HepG2 (cell line): Measurements from ENCODE around the gene TARDBP. TPM values are rescaled to one million over a fixed set of nuclear protein-coding genes. Genes with fewer than 3 reads are reported as not detected.

Experiments
- GZF1 ChIP-seq: sonication (generic); formaldehyde crosslinking; IDR thresholded peaks from 2 replicates; pipeline ENCODE4 v1.5.1; 2020; ENCODE audit warnings: mild to moderate bottlenecking, missing genetic modification reagents
- HES4 ChIP-seq: sonication (generic); formaldehyde crosslinking; IDR thresholded peaks from 2 replicates; pipeline ENCODE4 v1.9.0; 2021; ENCODE audit warnings: mild to moderate bottlenecking, missing genetic modification reagents, borderline replicate concordance
- MIER3 ChIP-seq: IDR thresholded peaks from 2 replicates; pipeline ENCODE4 v1.6.1; 2016; ENCODE audit warnings: missing compliant biosample characterization, borderline replicate concordance
- PAF1 ChIP-seq: IDR thresholded peaks from 2 replicates; pipeline ENCODE4 v1.6.1; 2016; ENCODE audit warnings: missing genetic modification reagents, missing compliant biosample characterization
- PATZ1 ChIP-seq: sonication (generic); formaldehyde crosslinking; IDR thresholded peaks from 2 replicates; pipeline ENCODE4 v1.4.0; 2020; ENCODE audit warnings: missing genetic modification reagents
- PRPF4 ChIP-seq: fragments of 200-400 bp; formaldehyde crosslinking; IDR thresholded peaks from 2 replicates; pipeline ENCODE4 v1.6.1; 2016; ENCODE audit warnings: low read length, low read depth; ENCODE audit not compliant: poor library complexity, severe bottlenecking
- SMARCC2 ChIP-seq: fragments of 450-650 bp; IDR thresholded peaks from 2 replicates; pipeline ENCODE4 v1.6.1; 2017; ENCODE audit warnings: antibody characterized with exemption, mild to moderate bottlenecking
- THAP11 ChIP-seq: IDR thresholded peaks from 2 replicates; pipeline ENCODE4 v1.6.1; 2016; ENCODE audit warnings: missing biosample characterization, missing genetic modification reagents
- ZBED4 ChIP-seq: sonication (generic); formaldehyde crosslinking; IDR thresholded peaks from 2 replicates; pipeline ENCODE4 v1.4.0; 2020; ENCODE audit warnings: missing genetic modification reagents, borderline replicate concordance
- ZBTB8A ChIP-seq: sonication (generic); formaldehyde crosslinking; IDR thresholded peaks from 2 replicates; pipeline ENCODE4 v1.4.0; 2020; ENCODE audit warnings: mild to moderate bottlenecking, low read depth, missing genetic modification reagents, borderline replicate concordance
- ZNF337 ChIP-seq: sonication (generic); formaldehyde crosslinking; IDR thresholded peaks from 2 replicates; pipeline ENCODE4 v1.5.1; 2020; ENCODE audit warnings: missing genetic modification reagents, low read depth, mild to moderate bottlenecking, borderline replicate concordance
- ZNF883 ChIP-seq: sonication (generic); formaldehyde crosslinking; IDR thresholded peaks from 2 replicates; pipeline ENCODE4 v1.5.1; 2020; ENCODE audit warnings: mild to moderate bottlenecking, missing genetic modification reagents; ENCODE audit errors: not compliant biosample characterization
- polyA plus RNA-seq, 8 experiments: library from polyadenylated mRNA; depleted of rRNA in 3 of 8; stranded (reverse) in 7 of 8; unstranded in 1 of 8; fragments of >200 nt; fragmentation: Illumina TruSeq in 4 of 8; extraction: Trizol in 4 of 8; gene quantifications; 2 replicates each; pipeline versions ENCODE4 v1.2.1 to v1.2.3, GENCODE V29; 2011 to 2016; ENCODE audit warnings: low read depth in 4 of 8, missing spikeins in 1 of 8, mixed read lengths in 1 of 8; ENCODE audit not compliant: insufficient read depth in 1 of 8
- total RNA-seq, 5 experiments: library from RNA; depleted of rRNA; stranded (reverse); fragments of >200 nt; fragmentation: Illumina TruSeq; extraction: Trizol; gene quantifications; 2 replicates each; pipeline ENCODE4 v1.2.3, GENCODE V29; 2016; ENCODE audit warnings: low read depth in 1 of 5
- TF ChIP-seq, protein P1 (sequence below): sonication (generic); formaldehyde crosslinking; IDR thresholded peaks from 2 replicates; pipeline ENCODE4 v1.8.1; 2023; ENCODE audit warnings: missing genetic modification reagents, inconsistent platforms, borderline replicate concordance
- TF ChIP-seq, protein P2 (sequence below): sonication (generic); formaldehyde crosslinking; IDR thresholded peaks from 2 replicates; pipeline ENCODE4 v1.5.0; 2020; ENCODE audit warnings: missing genetic modification reagents, mild to moderate bottlenecking, borderline replicate concordance
- TF ChIP-seq, protein P3 (sequence below): sonication (generic); formaldehyde crosslinking; IDR thresholded peaks from 2 replicates; pipeline ENCODE4 v1.5.1; 2020; ENCODE audit warnings: missing genetic modification reagents, mild to moderate bottlenecking, borderline replicate concordance

The TARDBP gene
- total and polyA plus RNA-seq, 2 of the 13 experiments (the other 11 are each of a cell fraction or from before 2014, with no cell fraction given) = 62.4 to 93.0 TPM

GRCh38 chr1:10980094-10980577 is 32.3 kb upstream of the TARDBP start (continued):
- TF ChIP-seq ZBED4 (CRISPR knock-in tag) = 0 out of 2 replicates have a peak, but pooled peaks have one; percentile 13
- TF ChIP-seq ZBTB8A (CRISPR knock-in tag) = no peak
- TF ChIP-seq MIER3 (CRISPR knock-in tag) = no peak
- TF ChIP-seq, protein P1, sequence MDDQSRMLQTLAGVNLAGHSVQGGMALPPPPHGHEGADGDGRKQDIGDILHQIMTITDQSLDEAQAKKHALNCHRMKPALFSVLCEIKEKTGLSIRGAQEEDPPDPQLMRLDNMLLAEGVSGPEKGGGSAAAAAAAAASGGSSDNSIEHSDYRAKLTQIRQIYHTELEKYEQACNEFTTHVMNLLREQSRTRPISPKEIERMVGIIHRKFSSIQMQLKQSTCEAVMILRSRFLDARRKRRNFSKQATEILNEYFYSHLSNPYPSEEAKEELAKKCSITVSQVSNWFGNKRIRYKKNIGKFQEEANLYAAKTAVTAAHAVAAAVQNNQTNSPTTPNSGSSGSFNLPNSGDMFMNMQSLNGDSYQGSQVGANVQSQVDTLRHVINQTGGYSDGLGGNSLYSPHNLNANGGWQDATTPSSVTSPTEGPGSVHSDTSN (CRISPR knock-in tag) = no peak
- no peak for TF ChIP-seq ZNF883 (CRISPR knock-in tag)
- TF ChIP-seq, protein P2, sequence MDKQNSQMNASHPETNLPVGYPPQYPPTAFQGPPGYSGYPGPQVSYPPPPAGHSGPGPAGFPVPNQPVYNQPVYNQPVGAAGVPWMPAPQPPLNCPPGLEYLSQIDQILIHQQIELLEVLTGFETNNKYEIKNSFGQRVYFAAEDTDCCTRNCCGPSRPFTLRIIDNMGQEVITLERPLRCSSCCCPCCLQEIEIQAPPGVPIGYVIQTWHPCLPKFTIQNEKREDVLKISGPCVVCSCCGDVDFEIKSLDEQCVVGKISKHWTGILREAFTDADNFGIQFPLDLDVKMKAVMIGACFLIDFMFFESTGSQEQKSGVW = no peak
- no peak for TF ChIP-seq ZNF337
- TF ChIP-seq PRPF4 = no peak
- TF ChIP-seq SMARCC2 = no peak
- TF ChIP-seq GZF1 (CRISPR knock-in tag) = no peak
- no peak for TF ChIP-seq THAP11 (CRISPR knock-in tag)
- no peak for TF ChIP-seq HES4 (CRISPR knock-in tag)
- TF ChIP-seq PATZ1 (CRISPR knock-in tag) = peak; percentile 9; the same call in 1 of the 2 replicates
- TF ChIP-seq, protein P3, sequence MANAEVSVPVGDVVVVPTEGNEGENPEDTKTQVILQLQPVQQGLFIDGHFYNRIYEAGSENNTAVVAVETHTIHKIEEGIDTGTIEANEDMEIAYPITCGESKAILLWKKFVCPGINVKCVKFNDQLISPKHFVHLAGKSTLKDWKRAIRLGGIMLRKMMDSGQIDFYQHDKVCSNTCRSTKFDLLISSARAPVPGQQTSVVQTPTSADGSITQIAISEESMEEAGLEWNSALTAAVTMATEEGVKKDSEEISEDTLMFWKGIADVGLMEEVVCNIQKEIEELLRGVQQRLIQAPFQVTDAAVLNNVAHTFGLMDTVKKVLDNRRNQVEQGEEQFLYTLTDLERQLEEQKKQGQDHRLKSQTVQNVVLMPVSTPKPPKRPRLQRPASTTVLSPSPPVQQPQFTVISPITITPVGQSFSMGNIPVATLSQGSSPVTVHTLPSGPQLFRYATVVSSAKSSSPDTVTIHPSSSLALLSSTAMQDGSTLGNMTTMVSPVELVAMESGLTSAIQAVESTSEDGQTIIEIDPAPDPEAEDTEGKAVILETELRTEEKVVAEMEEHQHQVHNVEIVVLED (CRISPR knock-in tag) = no peak
- no peak for TF ChIP-seq PAF1 (CRISPR knock-in tag)
